Activated CD4-positive, CD25-positive, alpha-beta regulatory T cell treated with anti-CD3 and anti-CD28 coated beads, Interleukin-2, amount 50 U/mL, for 72 hours (primary cell): Measurements from ENCODE around the gene LMCD1.

Experiments
- DNase-seq: peaks from one replicate; pipeline ENCODE4 v3.0.0; 2021

Gene LMCD1

GRCh38 chr3:8595252-8595651, 93.6 kb downstream of the LMCD1 start:
- no peak for DNase-seq

DNA sequence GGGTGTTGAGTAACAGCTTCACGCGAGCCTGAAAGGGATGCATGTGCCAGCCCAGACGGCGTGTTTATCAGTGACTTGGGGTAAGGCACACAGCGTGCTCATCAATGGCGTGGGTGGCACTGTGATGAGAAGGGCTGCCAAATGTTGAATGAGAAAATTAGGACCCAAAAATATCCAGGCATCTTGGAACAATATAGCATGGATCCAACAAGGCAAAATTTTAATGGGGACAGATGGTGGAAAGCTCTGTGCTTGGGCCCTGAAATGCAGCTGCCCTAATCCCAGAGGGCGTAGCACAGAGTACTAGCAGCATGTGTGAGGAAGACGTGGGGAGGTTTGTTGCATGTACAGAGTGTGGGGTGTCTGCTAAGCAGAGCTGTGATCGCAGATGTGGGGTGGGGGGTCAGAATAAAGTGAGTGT, 94.1 kb downstream of the LMCD1 start:
- DNase-seq: no peak

GRCh38 chr3:8596321-8597218, 94.9 kb downstream of the LMCD1 start:
- DNase-seq: no peak

DNA sequence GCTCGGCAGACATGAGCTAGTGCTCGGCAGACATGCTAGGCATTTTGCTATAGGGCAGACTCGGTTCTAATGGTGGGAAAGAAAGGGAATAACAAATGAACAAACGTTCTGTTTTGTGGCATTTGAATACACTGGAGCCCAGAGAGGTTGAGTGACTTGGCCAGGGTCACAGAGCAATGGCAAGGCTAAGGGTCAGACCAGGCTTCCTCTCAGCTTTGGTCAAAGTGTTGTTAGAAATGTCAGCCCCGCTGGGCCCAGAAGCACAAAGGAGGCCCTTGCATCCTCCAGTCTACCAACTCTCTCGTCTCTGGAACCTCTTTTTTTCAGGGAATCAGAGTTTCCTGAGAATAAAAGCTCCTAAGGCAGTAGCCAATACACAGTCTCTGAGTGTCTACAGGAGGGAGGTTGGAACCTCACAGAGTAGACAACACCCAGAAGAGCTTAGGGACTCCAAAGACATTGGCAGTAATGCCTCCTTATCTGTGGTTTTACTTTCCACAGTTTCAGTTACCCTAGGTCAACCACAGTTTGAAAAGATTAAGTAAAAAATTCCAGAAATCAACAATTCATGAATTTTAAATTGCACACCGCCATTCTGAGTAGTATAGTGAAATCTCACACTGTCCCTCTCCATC, 95.7 kb downstream of the LMCD1 start:
- DNase-seq: no peak

GRCh38 chr3:8599146-8599545, 97.5 kb downstream of the LMCD1 start:
- no peak for DNase-seq

- DNase-seq: no peak
These were observed 98.8 kb downstream of the LMCD1 start for GRCh38 chr3:8600457-8600856.

DNA sequence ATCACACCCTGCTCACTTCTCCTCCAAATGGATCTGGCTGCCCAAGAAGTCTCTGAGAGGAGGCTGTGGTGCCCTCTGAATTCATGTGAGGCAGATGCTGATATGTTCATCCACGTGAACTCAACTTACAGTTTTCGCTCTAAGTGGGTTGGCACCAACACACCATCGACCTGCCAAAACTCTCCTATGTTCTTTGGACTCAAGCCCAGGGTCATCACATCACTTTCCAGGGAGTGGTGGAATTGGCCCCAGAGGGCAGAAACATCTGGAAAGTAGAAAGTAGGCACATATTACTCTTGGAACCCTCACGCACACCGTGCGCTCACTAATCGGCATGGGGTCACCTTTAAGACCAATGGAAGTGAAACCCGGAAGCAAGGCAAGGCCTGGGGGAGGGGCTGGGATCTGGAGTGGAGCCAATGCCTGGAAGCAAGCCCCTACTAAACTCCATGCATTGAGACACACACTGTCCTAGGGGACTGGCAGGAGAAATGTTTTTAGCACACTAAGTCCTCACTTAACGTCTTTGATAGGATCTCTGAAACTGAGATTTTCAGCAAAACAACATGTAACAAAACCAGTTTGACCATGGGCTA, 101.6 kb downstream of the LMCD1 start:
- no peak for DNase-seq

- no peak for DNase-seq
These were observed 102.4 kb downstream of the LMCD1 start for GRCh38 chr3:8604006-8604405.

- DNase-seq: no peak
These were observed 103.4 kb downstream of the LMCD1 start for GRCh38 chr3:8604988-8605387.

GRCh38 chr3:8606701-8607231, 105.1 kb downstream of the LMCD1 start:
- DNase-seq: no peak

DNA sequence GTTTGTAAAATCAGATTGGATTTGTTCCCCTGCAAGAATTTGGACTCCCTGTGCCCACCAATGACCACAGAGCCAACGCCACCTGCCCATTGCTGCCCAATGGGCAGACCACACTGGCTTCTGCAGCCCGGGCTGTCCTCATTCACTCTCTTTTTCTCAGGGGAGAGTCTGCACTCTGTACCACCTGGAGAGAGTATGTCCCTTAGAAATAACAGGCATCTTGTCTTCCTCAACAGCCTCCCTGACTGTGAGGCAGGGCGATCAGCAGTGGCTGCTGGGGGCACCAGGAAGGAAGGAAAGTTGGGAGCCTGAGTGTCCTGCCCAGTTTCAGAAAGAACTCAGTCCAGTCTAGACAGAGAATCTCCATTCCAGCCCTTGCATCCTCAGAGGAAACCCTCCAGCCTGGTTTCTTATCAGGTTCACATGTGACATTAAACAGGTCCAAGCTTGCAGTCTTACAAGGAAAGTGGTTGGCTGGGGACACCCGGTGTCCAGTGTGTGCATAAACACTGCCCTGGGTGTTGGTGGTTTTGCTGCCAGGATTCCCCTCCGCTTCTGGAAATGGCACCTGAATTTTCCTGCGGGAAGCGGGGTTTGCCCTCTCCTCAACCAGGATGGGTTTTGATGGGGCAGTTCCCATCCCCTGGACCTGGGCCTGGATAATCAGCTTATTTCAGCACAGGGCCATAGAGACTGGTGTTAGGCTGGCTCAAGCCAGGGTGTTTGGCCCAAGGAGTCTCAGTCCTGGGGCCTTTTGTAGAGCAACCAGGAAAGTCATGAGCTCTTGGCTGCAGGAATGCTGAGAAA, 105.8 kb downstream of the LMCD1 start:
- DNase-seq: no peak

- no peak for DNase-seq
These were observed 106.6 kb downstream of the LMCD1 start for GRCh38 chr3:8608041-8608790.

DNA sequence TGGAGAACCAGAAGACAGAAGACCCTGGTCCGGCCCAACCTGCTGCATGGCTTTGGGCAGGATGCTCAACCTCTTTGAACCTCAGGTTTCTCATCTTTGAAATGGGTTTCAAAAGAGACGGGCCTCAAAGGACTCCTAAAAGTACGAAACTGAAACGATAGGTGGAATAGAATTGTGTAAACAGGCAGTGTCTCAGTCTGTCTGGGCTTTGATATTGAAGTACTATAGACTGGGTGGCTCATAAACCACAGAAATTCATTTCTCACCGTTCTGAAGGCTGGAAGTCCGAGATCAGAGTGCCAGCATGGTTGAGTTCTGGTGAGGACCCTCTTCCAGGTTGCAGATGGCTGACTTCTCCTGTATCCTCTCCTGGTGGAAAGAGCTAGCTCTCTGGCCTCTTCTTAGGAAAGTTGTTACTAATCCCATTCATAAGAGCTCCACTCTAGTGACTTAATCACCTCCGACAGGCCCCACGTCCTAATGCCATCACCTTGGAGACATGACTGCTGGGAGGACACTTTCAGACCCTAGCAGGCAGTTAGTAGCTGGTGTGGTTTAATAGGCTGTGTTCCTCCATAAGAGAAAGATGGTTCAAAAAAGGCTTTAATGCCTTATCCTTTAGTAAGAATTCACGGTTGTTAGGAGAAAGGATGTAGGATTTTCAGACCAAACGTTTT, 107.3 kb downstream of the LMCD1 start:
- DNase-seq: no peak

GRCh38 chr3:8610951-8611350, 109.3 kb downstream of the LMCD1 start:
- no peak for DNase-seq

- DNase-seq: no peak
These were observed 116.3 kb downstream of the LMCD1 start for GRCh38 chr3:8617921-8618320.

DNA sequence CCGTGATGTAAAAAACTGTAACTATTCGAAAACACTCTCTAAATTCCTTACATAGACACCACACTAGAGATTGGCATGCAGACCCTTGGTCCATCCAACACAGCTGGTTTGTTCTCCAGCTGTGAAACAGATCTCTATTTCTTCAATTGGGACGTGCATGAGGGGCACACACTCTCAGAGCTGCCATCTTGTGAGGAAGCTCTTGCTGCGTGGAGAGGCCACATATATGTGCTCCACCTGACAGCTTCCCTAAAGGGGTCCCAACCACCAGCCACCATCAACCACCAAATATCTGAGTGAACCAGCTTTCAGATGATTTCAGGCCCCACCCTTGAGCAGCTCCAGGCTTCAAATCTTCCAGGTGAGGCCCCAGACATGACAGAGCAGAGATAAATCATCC, 117.3 kb downstream of the LMCD1 start:
- no peak for DNase-seq

DNA sequence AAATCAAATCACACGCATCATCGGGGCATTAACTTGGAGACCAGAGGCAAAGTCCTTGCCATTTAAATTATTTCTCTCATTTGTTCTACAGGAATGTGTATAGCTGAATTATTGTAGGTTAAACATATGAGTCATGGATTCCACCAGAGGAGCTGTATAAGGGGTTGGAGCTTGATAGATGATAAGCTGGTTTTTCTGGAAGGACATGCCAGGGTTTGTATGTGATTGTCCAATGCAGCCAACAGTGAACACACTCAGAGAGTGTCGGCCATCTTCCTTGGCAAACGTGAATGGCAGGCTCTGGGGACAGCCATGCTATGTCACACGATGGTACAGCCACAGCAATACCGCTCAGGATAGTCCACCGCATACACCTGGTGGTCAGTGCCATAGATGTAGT, 117.9 kb downstream of the LMCD1 start:
- DNase-seq: no peak

GRCh38 chr3:8621141-8621540, 119.5 kb downstream of the LMCD1 start:
- no peak for DNase-seq

- no peak for DNase-seq
These were observed 120.2 kb downstream of the LMCD1 start for GRCh38 chr3:8621872-8622271.

DNA sequence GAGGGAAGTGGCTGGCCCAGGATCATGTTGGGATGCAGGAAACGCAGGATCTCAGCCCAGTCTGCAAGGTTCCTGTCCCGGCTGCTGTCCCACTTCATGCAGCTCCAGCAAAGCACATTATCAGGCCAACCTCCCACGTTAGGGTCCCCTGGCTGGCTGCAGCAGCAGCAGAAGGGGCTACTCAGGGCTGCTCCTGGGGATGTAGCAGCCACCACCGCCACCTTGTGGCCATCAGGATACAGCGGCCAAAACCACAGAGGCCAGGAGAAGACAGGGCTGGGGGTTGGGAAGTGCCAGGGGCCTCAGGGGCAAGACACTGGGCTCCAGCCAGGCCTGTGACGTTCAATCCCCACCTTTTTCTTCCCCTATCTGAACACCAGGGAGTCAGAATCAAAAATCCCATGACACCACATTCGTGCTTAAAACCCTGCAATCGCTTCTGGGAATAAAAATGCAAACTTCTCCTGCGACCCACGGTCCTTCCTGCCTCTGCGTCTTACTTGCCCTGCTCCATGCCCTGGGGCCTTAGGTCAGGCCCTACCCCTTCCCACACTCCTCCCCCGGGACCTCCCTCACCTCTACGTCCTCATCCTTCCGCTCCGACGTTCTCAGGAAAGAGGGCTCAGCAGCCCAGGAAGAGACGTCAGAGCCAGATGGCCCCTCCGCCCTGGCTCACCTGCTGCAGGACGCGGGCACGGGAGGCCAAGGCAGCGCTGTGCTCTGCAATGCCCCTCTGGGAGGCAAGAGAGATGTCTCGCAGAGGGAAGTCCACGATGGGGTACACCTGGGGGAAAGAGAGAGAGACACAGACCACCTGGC, 121.5 kb downstream of the LMCD1 start:
- DNase-seq: peak; percentile 37

- DNase-seq: no peak
These were observed 122.1 kb downstream of the LMCD1 start for GRCh38 chr3:8623741-8624140.
